HepG2 (cell line): Measurements from ENCODE around the gene MIA3. TPM values are rescaled to one million over a fixed set of nuclear protein-coding genes. Genes with fewer than 3 reads are reported as not detected.
A peak's percentile ranks its signal among the peaks of the same experiment; 100 is the strongest.

Experiments
- ATF1 ChIP-seq: IDR thresholded peaks from 2 replicates; pipeline ENCODE4 v1.6.1; 2016; ENCODE audit warnings: mild to moderate bottlenecking, control low read depth
- DR1 ChIP-seq: sonication (generic); formaldehyde crosslinking; IDR thresholded peaks from 2 replicates; pipeline ENCODE4 v1.8.0; 2021; ENCODE audit warnings: mild to moderate bottlenecking, missing genetic modification reagents, inconsistent platforms
- HIVEP1 ChIP-seq: sonication (generic); formaldehyde crosslinking; IDR thresholded peaks from 2 replicates; pipeline ENCODE4 v1.4.0; 2020; ENCODE audit warnings: mild to moderate bottlenecking, missing genetic modification reagents
- RBM39 ChIP-seq: fragments of 200-400 bp; formaldehyde crosslinking; IDR thresholded peaks from one replicate; pipeline ENCODE4 v1.6.1; 2018; ENCODE audit warnings: antibody characterized with exemption, mild to moderate bottlenecking, low read depth, low read length; ENCODE audit not compliant: poor library complexity, severe bottlenecking
- RORA ChIP-seq: sonication (generic); formaldehyde crosslinking; IDR thresholded peaks from 2 replicates; pipeline ENCODE4 v1.5.0; 2020; ENCODE audit warnings: mild to moderate bottlenecking, missing genetic modification reagents, moderate library complexity
- ZC3H4 ChIP-seq: sonication (generic); formaldehyde crosslinking; IDR thresholded peaks from 2 replicates; pipeline ENCODE4 v1.4.0; 2020; ENCODE audit warnings: missing genetic modification reagents, borderline replicate concordance
- ZNF256 ChIP-seq: sonication (generic); formaldehyde crosslinking; conservative IDR thresholded peaks from 2 replicates; pipeline ENCODE4 v1.4.0; 2020; ENCODE audit warnings: missing genetic modification reagents
- ZNF274 ChIP-seq: sonication (generic); formaldehyde crosslinking; IDR thresholded peaks from 2 replicates; pipeline ENCODE4 v1.5.1; 2020; ENCODE audit warnings: mild to moderate bottlenecking, missing genetic modification reagents
- ZNF619 ChIP-seq: sonication (generic); formaldehyde crosslinking; IDR thresholded peaks from 2 replicates; pipeline ENCODE4 v1.4.0; 2020; ENCODE audit warnings: mild to moderate bottlenecking, missing genetic modification reagents
- ZSCAN20 ChIP-seq: sonication (generic); formaldehyde crosslinking; IDR thresholded peaks from 2 replicates; pipeline ENCODE4 v1.4.0; 2020; ENCODE audit warnings: missing genetic modification reagents, mild to moderate bottlenecking, borderline replicate concordance
- polyA plus RNA-seq, 8 experiments: library from polyadenylated mRNA; depleted of rRNA in 3 of 8; stranded (reverse) in 7 of 8; unstranded in 1 of 8; fragments of >200 nt; fragmentation: Illumina TruSeq in 4 of 8; extraction: Trizol in 4 of 8; gene quantifications; 2 replicates each; pipeline versions ENCODE4 v1.2.1 to v1.2.3, GENCODE V29; 2011 to 2016; ENCODE audit warnings: low read depth in 4 of 8, missing spikeins in 1 of 8, mixed read lengths in 1 of 8; ENCODE audit not compliant: insufficient read depth in 1 of 8
- total RNA-seq, 5 experiments: library from RNA; depleted of rRNA; stranded (reverse); fragments of >200 nt; fragmentation: Illumina TruSeq; extraction: Trizol; gene quantifications; 2 replicates each; pipeline ENCODE4 v1.2.3, GENCODE V29; 2016; ENCODE audit warnings: low read depth in 1 of 5
- TF ChIP-seq, protein P1 (sequence below): sonication (generic); formaldehyde crosslinking; IDR thresholded peaks from 2 replicates; pipeline ENCODE4 v1.8.0; 2022; ENCODE audit warnings: missing genetic modification reagents, mild to moderate bottlenecking, moderate library complexity, borderline replicate concordance
- TF ChIP-seq, protein P2 (sequence below): sonication (generic); formaldehyde crosslinking; IDR thresholded peaks from 2 replicates; pipeline ENCODE4 v1.5.0; 2020; ENCODE audit warnings: mild to moderate bottlenecking, missing genetic modification reagents, borderline replicate concordance
- TF ChIP-seq, protein P3 (sequence below): sonication (generic); formaldehyde crosslinking; IDR thresholded peaks from 2 replicates; pipeline ENCODE4 v1.5.0; 2020; ENCODE audit warnings: mild to moderate bottlenecking, missing genetic modification reagents
- TF ChIP-seq, protein P4 (sequence below): sonication (generic); formaldehyde crosslinking; IDR thresholded peaks from 2 replicates; pipeline ENCODE4 v1.4.0; 2020; ENCODE audit warnings: missing genetic modification reagents, borderline replicate concordance

The MIA3 gene
- total and polyA plus RNA-seq, 2 of the 13 experiments (the other 11 are each of a cell fraction or from before 2014, with no cell fraction given), result 45.6 to 48.7 TPM

DNA sequence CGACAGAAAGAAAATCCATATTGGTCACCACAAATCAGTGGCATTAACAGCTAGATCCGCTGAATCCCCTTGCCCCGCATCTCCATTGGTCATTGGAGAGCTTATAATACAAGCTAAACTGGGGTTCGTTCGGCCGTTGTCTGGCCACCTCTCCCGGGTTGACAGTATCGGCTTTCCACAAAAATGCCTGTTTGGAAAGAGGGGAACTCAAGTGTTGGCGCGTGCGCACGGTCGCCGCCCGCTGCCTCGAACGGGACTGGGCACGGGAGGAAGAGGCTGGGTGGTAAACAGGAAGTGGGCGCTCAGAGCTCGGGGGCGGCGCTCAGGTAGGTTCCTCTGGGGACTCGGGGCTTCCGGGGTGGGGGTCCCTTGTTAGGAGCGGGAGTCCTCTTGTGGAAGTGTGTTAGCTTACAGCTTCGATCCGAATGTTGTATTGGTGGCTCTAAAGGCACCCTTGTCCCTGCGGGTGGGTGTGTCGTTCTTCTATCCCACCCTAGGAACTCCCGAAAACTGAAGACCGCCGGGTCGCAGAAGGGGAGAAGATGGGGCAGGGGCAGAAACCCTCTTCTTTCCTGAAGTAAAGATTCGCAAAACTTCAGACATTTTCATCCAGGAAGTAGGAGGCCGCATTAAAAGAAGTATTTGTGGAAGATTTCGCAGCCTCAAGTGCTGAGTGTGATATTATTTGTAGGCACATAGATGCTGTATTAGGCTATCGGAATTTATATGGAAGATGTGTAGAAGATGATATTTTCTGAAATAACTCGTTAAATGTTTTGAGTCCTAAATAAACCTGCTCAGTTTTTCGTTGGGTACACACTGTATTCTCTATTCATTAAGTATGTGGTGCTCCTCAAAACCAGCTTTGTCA is 95.4 kb downstream of the MIA3 start (continued):
- TF ChIP-seq, protein P1, sequence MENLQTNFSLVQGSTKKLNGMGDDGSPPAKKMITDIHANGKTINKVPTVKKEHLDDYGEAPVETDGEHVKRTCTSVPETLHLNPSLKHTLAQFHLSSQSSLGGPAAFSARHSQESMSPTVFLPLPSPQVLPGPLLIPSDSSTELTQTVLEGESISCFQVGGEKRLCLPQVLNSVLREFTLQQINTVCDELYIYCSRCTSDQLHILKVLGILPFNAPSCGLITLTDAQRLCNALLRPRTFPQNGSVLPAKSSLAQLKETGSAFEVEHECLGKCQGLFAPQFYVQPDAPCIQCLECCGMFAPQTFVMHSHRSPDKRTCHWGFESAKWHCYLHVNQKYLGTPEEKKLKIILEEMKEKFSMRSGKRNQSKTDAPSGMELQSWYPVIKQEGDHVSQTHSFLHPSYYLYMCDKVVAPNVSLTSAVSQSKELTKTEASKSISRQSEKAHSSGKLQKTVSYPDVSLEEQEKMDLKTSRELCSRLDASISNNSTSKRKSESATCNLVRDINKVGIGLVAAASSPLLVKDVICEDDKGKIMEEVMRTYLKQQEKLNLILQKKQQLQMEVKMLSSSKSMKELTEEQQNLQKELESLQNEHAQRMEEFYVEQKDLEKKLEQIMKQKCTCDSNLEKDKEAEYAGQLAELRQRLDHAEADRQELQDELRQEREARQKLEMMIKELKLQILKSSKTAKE (CRISPR knock-in tag), result no peak
- TF ChIP-seq, protein P2, sequence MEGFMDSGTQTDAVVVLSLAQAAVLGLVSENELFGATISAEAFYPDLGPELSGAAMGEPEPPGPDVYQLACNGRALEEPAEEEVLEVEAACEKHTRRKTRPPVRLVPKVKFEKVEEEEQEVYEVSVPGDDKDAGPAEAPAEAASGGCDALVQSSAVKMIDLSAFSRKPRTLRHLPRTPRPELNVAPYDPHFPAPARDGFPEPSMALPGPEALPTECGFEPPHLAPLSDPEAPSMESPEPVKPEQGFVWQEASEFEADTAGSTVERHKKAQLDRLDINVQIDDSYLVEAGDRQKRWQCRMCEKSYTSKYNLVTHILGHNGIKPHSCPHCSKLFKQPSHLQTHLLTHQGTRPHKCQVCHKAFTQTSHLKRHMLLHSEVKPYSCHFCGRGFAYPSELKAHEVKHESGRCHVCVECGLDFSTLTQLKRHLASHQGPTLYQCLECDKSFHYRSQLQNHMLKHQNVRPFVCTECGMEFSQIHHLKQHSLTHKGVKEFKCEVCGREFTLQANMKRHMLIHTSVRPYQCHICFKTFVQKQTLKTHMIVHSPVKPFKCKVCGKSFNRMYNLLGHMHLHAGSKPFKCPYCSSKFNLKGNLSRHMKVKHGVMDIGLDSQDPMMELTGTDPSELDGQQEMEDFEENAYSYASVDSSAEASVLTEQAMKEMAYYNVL, result no peak
- TF ChIP-seq ZNF256 (CRISPR knock-in tag) (no peak), RBM39 (no peak), ATF1 (CRISPR knock-in tag) (no peak), ZNF274 (CRISPR knock-in tag) (no peak), DR1 (CRISPR knock-in tag) (no peak), ZSCAN20 (no peak), RORA (CRISPR knock-in tag) (no peak), ZC3H4 (CRISPR knock-in tag) (no peak), HIVEP1 (CRISPR knock-in tag) (peak; percentile 16; the same call in 1 of the 2 replicates), ZNF619 (CRISPR knock-in tag) (no peak)
- TF ChIP-seq, protein P3, sequence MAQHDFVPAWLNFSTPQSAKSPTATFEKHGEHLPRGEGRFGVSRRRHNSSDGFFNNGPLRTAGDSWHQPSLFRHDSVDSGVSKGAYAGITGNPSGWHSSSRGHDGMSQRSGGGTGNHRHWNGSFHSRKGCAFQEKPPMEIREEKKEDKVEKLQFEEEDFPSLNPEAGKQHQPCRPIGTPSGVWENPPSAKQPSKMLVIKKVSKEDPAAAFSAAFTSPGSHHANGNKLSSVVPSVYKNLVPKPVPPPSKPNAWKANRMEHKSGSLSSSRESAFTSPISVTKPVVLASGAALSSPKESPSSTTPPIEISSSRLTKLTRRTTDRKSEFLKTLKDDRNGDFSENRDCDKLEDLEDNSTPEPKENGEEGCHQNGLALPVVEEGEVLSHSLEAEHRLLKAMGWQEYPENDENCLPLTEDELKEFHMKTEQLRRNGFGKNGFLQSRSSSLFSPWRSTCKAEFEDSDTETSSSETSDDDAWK (CRISPR knock-in tag), result no peak
- TF ChIP-seq, protein P4, sequence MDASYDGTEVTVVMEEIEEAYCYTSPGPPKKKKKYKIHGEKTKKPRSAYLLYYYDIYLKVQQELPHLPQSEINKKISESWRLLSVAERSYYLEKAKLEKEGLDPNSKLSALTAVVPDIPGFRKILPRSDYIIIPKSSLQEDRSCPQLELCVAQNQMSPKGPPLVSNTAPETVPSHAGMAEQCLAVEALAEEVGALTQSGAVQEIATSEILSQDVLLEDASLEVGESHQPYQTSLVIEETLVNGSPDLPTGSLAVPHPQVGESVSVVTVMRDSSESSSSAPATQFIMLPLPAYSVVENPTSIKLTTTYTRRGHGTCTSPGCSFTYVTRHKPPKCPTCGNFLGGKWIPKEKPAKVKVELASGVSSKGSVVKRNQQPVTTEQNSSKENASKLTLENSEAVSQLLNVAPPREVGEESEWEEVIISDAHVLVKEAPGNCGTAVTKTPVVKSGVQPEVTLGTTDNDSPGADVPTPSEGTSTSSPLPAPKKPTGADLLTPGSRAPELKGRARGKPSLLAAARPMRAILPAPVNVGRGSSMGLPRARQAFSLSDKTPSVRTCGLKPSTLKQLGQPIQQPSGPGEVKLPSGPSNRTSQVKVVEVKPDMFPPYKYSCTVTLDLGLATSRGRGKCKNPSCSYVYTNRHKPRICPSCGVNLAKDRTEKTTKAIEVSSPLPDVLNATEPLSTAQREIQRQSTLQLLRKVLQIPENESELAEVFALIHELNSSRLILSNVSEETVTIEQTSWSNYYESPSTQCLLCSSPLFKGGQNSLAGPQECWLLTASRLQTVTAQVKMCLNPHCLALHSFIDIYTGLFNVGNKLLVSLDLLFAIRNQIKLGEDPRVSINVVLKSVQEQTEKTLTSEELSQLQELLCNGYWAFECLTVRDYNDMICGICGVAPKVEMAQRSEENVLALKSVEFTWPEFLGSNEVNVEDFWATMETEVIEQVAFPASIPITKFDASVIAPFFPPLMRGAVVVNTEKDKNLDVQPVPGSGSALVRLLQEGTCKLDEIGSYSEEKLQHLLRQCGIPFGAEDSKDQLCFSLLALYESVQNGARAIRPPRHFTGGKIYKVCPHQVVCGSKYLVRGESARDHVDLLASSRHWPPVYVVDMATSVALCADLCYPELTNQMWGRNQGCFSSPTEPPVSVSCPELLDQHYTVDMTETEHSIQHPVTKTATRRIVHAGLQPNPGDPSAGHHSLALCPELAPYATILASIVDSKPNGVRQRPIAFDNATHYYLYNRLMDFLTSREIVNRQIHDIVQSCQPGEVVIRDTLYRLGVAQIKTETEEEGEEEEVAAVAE (CRISPR knock-in tag), result peak; percentile 82; the same call in 1 of the 2 replicates
